SK-N-SH (cell line): ENCODE measurements around the gene PUS1. TPM values are rescaled to one million over a fixed set of nuclear protein-coding genes. Genes with fewer than 3 reads are reported as not detected.

Experiments
- CTCF ChIA-PET: fragments of 300-600, 350-600 bp; formaldehyde crosslinking; extraction: SDS; loops from one replicate; lab custom pipeline; 2021; lab: Yijun Ruan, JAX
- POLR2A ChIA-PET: fragments of 350-600 bp; sonication (Branson Sonifier 250); formaldehyde crosslinking; extraction: SDS; loops from one replicate; lab custom pipeline; 2020; ENCODE audit warnings: antibody characterized with exemption, inconsistent platforms; lab: Yijun Ruan, JAX
- DNase-seq: peaks from one replicate; pipeline ENCODE4 v3.0.0; 2012
- H2AFZ ChIP-seq: fragments of 200-600 bp; sonication (generic); 2 replicates; pipeline ENCODE4 v1.8.1; 2016; ENCODE audit warnings: antibody characterized with exemption, mild to moderate bottlenecking, low read depth
- H3F3A ChIP-seq: fragments of 200-600 bp; sonication (generic); replicated peaks from 2 replicates; pipeline ENCODE3; 2016; ENCODE audit warnings: antibody characterized with exemption, mild to moderate bottlenecking; ENCODE audit not compliant: insufficient read depth
- H3K27ac ChIP-seq, 2 experiments: fragments of 200-500 bp in 1 of 2; fragments of 200-600 bp in 1 of 2; sonication (Bioruptor generic) in 1 of 2; sonication (generic), shearing (Covaris generic) in 1 of 2; 2 replicates each; pipeline versions ENCODE4 v1.5.1 to v1.6.1; 2014 to 2016; ENCODE audit warnings: low read depth in 2 of 2, inconsistent platforms in 1 of 2, low read length in 1 of 2, mild to moderate bottlenecking in 1 of 2, mixed read lengths in 1 of 2
- H3K27me3 ChIP-seq: fragments of 200-600 bp; sonication (generic), shearing (Covaris generic); 2 replicates; pipeline ENCODE4 v1.6.1; 2016; ENCODE audit warnings: mixed run types; ENCODE audit not compliant: insufficient read depth
- H3K36me3 ChIP-seq, 2 experiments: fragments of 200-500 bp in 1 of 2; fragments of 200-600 bp in 1 of 2; sonication (Bioruptor generic) in 1 of 2; sonication (generic) in 1 of 2; replicated peaks in 1 of 2; 2 replicates each; pipeline versions ENCODE3 to v1.5.1; 2014 to 2016; ENCODE audit warnings: low read length in 1 of 2, mild to moderate bottlenecking in 1 of 2; ENCODE audit not compliant: insufficient read depth in 2 of 2, control insufficient read depth in 1 of 2
- H3K4me1 ChIP-seq, 2 experiments: fragments of 200-500 bp in 1 of 2; fragments of 200-600 bp in 1 of 2; sonication (Bioruptor generic) in 1 of 2; sonication (generic), shearing (Covaris generic) in 1 of 2; 2 replicates each; pipeline versions ENCODE4 v1.5.1 to v1.6.1; 2014 to 2016; ENCODE audit warnings: low read depth in 1 of 2, low read length in 1 of 2, mixed run types in 1 of 2; ENCODE audit not compliant: insufficient read depth in 2 of 2, control insufficient read depth in 1 of 2
- H3K4me2 ChIP-seq: fragments of 200-600 bp; sonication (generic), shearing (Covaris generic); 2 replicates; pipeline ENCODE4 v1.6.1; 2017; ENCODE audit warnings: mixed run types
- H3K4me3 ChIP-seq, 2 experiments: fragments of 200-500 bp in 1 of 2; fragments of 200-600 bp in 1 of 2; sonication (Bioruptor generic) in 1 of 2; sonication (generic), shearing (Covaris generic) in 1 of 2; 2 replicates each; pipeline versions ENCODE4 v1.5.1 to v1.8.1; 2014 to 2016; ENCODE audit warnings: low read depth in 2 of 2, inconsistent platforms in 1 of 2, low read length in 1 of 2, mild to moderate bottlenecking in 1 of 2, mixed read lengths in 1 of 2, moderate library complexity in 1 of 2
- H3K79me2 ChIP-seq: fragments of 200-600 bp; sonication (generic); 2 replicates; pipeline ENCODE4 v1.8.1; 2017; ENCODE audit warnings: mild to moderate bottlenecking; ENCODE audit not compliant: insufficient read depth
- H3K9ac ChIP-seq: fragments of 200-600 bp; sonication (generic); 2 replicates; pipeline ENCODE4 v1.6.1; 2017; ENCODE audit warnings: mixed run types
- H3K9me2 ChIP-seq: fragments of 200-600 bp; sonication (generic); 2 replicates; pipeline ENCODE4 v1.6.1; 2017; ENCODE audit warnings: mixed run types
- H3K9me3 ChIP-seq: fragments of 200-600 bp; sonication (generic); 2 replicates; pipeline ENCODE4 v1.6.1; 2017; ENCODE audit warnings: mixed run types, mild to moderate bottlenecking, moderate library complexity
- H4K20me1 ChIP-seq: fragments of 200-600 bp; sonication (generic); 2 replicates; pipeline ENCODE4 v1.6.1; 2017; ENCODE audit warnings: mild to moderate bottlenecking, mixed run types; ENCODE audit not compliant: insufficient read depth
- CHD2 ChIP-seq: fragments of 150-350 bp; IDR thresholded peaks from 2 replicates; pipeline ENCODE4 v1.6.1; 2018; ENCODE audit warnings: low read length; ENCODE audit not compliant: partially characterized antibody
- EP300 ChIP-seq, 2 experiments: IDR thresholded peaks; 2 replicates each; pipeline versions ENCODE4 v1.4.0 to v1.6.1; 2012; ENCODE audit warnings: borderline replicate concordance in 1 of 2, low read depth in 1 of 2, low read length in 1 of 2
- FOSL2 ChIP-seq: IDR thresholded peaks from 2 replicates; pipeline ENCODE4 v1.4.0; 2012; ENCODE audit warnings: low read depth, mild to moderate bottlenecking, moderate library complexity, borderline replicate concordance
- GABPA ChIP-seq: IDR thresholded peaks from 2 replicates; pipeline ENCODE4 v1.4.0; 2012; ENCODE audit warnings: low read depth, mild to moderate bottlenecking
- MXI1 ChIP-seq: IDR thresholded peaks from 2 replicates; pipeline ENCODE4 v1.6.1; 2012; ENCODE audit warnings: mild to moderate bottlenecking, low read depth, low read length, improper control_type of control experiment
- NRF1 ChIP-seq: IDR thresholded peaks from 2 replicates; pipeline ENCODE4 v1.6.1; 2012; ENCODE audit warnings: low read depth, mild to moderate bottlenecking, low read length
- RCOR1 ChIP-seq: fragments of 150-350 bp; IDR thresholded peaks from 2 replicates; pipeline ENCODE4 v1.6.1; 2017; ENCODE audit warnings: antibody characterized with exemption, low read length
- RFX5 ChIP-seq: IDR thresholded peaks from 2 replicates; pipeline ENCODE4 v1.6.1; 2012; ENCODE audit warnings: mild to moderate bottlenecking, improper control_type of control experiment, low read length
- RXRA ChIP-seq: IDR thresholded peaks from 2 replicates; pipeline ENCODE4 v1.4.0; 2012; ENCODE audit warnings: low read depth, mild to moderate bottlenecking, borderline replicate concordance
- SIN3A ChIP-seq: IDR thresholded peaks from 2 replicates; pipeline ENCODE4 v1.6.1; 2012; ENCODE audit warnings: low read depth, mild to moderate bottlenecking, low read length, moderate library complexity, borderline replicate concordance
- SMC3 ChIP-seq: IDR thresholded peaks from 2 replicates; pipeline ENCODE4 v1.6.1; 2012; ENCODE audit warnings: low read depth, low read length, improper control_type of control experiment
- TCF12 ChIP-seq: IDR thresholded peaks from 2 replicates; pipeline ENCODE4 v1.4.0; 2012
- USF1 ChIP-seq: IDR thresholded peaks from 2 replicates; pipeline ENCODE4 v1.4.0; 2012; ENCODE audit warnings: low read depth, borderline replicate concordance
- ZBTB33 ChIP-seq: IDR thresholded peaks from 2 replicates; pipeline ENCODE4 v1.4.0; 2012; ENCODE audit warnings: low read depth, borderline replicate concordance
- WGBS: methylation state at CpG from one replicate; pipeline ENCODE4 v1.1.6; 2017; ENCODE audit warnings: low lambda C conversion rate; 5-methylcytosine and 5-hydroxymethylcytosine counted together
- polyA plus RNA-seq, 3 experiments: library from polyadenylated mRNA; depleted of rRNA; stranded (reverse); fragments of >200 nt; gene quantifications; 2 replicates each; pipeline ENCODE4 v1.2.3, GENCODE V29; 2012
- TF ChIP-seq, protein P1 (sequence below): IDR thresholded peaks from 2 replicates; pipeline ENCODE4 v1.4.0; 2012; ENCODE audit warnings: low read depth
- TF ChIP-seq, protein P2 (sequence below): fragments of 150-350 bp; IDR thresholded peaks from 2 replicates; pipeline ENCODE4 v1.6.1; 2017; ENCODE audit warnings: antibody characterized with exemption, low read length, low read depth, borderline replicate concordance

PUS1 gene
- polyA plus RNA-seq, 1 of the 3 experiments (the other 2 are of a cell fraction), result 53.1 TPM

GRCh38 chr12:131944601-131945251 is 15.7 kb downstream of the PUS1 start:
- Histone ChIP-seq H2AFZ (no peak overlapping the region), H3F3A (peaks cover 15% of the 10 kb centered on the region), H3K4me2 (no peak overlapping the region), H3K36me3 (peaks cover 0 to 24% of the 10 kb centered on the region in 2 experiments), H3K9me2 (no peaks in the 10 kb centered on the region), H4K20me1 (no peaks in the 10 kb centered on the region), H3K27me3 (no peaks in the 10 kb centered on the region), H3K9ac (no peak overlapping the region), H3K9me3 (no peaks in the 10 kb centered on the region), H3K4me3 (no peak overlapping the region), H3K27ac (no peak overlapping the region), H3K79me2 (no peaks in the 10 kb centered on the region), H3K4me1 (no peaks in the 10 kb centered on the region)
- peak; percentile 40 for DNase-seq
- 95% methylated on average over 25 of the region's 35 CpGs for WGBS
- no peak for TF ChIP-seq SIN3A
- TF ChIP-seq SMC3, result no peak
- TF ChIP-seq EP300 (IDR thresholded peaks at IDR 0.05; ENCODE audit: borderline replicate concordance in 1 of 2, low read depth in 1 of 2, low read length in 1 of 2), result no peak
- TF ChIP-seq TCF12, result no peak
- no peak for TF ChIP-seq RCOR1
- TF ChIP-seq MXI1, result no peak
- no peak for TF ChIP-seq GABPA
- no peak for TF ChIP-seq USF1
- TF ChIP-seq, protein P1, sequence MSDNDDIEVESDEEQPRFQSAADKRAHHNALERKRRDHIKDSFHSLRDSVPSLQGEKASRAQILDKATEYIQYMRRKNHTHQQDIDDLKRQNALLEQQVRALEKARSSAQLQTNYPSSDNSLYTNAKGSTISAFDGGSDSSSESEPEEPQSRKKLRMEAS, result no peak
- no peak for TF ChIP-seq ZBTB33
- no peak for TF ChIP-seq NRF1
- TF ChIP-seq, protein P2, sequence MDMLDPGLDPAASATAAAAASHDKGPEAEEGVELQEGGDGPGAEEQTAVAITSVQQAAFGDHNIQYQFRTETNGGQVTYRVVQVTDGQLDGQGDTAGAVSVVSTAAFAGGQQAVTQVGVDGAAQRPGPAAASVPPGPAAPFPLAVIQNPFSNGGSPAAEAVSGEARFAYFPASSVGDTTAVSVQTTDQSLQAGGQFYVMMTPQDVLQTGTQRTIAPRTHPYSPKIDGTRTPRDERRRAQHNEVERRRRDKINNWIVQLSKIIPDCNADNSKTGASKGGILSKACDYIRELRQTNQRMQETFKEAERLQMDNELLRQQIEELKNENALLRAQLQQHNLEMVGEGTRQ, result no peak
- TF ChIP-seq CHD2, result no peak
- no peak for TF ChIP-seq FOSL2
- no peak for TF ChIP-seq RXRA
- TF ChIP-seq RFX5, result no peak
- ChIA-PET POLR2A (no interaction called here), CTCF (no interaction called here)
